ENCODE measurements around the gene SLC25A29. TPM values are rescaled to one million over a fixed set of nuclear protein-coding genes. Genes with fewer than 3 reads are reported as not detected.

SLC25A29 gene
- total and polyA plus RNA-seq, 2 donors from 2014 or later, result 88.5 to 152 TPM

- DNase-seq (no peak), FAIRE-seq (no peak)
These were observed 25.9 kb upstream of the SLC25A29 start for GRCh38 chr14:100332071-100332639.

GRCh38 chr14:100330388-100330931 lies 24.2 kb upstream of the SLC25A29 start:
- TF ChIP-seq CTCF (IDR thresholded peaks at IDR 0.05; ENCODE audit: borderline replicate concordance, extremely low read depth, insufficient read depth), result no peak
- FAIRE-seq, result no peak
- peak in 4 of 5 donors; percentile 34 to 63 (median 51) for DNase-seq
- Histone ChIP-seq H3K9me3 (ENCODE audit: control insufficient read depth in 2 of 3, insufficient read depth in 1 of 3, low read length in 3 of 3) (no peaks in the 10 kb centered on the region), H3K4me1 (ENCODE audit: control insufficient read depth in 2 of 3, insufficient read depth in 2 of 3, low read depth in 1 of 3, low read length in 3 of 3) (peaks cover 0 to 12% (median 3%) of the 10 kb centered on the region in 3 donors), H3K36me3 (ENCODE audit: control insufficient read depth in 2 of 3, insufficient read depth in 3 of 3, low read length in 3 of 3) (no peaks in the 10 kb centered on the region), H3K27ac (ENCODE audit: low read depth in 2 of 2, low read length in 2 of 2) (no peak overlapping the region), H3K9ac (ENCODE audit: low read length in 3 of 3) (no peak overlapping the region), H3K4me3 (ENCODE audit: low read length in 3 of 3) (no peak overlapping the region), H3K27me3 (ENCODE audit: control insufficient read depth, insufficient read depth, low read length) (no peaks in the 10 kb centered on the region)
- intact Hi-C loops (cut with DNase I), result no loop called here

More at GRCh38 chr14:100332071-100332639, 25.9 kb upstream of the SLC25A29 start:
- no peaks in the 10 kb centered on the region for H3K9me3 ChIP-seq (ENCODE audit: control insufficient read depth in 2 of 3, insufficient read depth in 1 of 3, low read length in 3 of 3)
- no peak overlapping the region for H3K4me3 ChIP-seq (ENCODE audit: low read length in 3 of 3)
- intact Hi-C loops (cut with DNase I), result no loop called here
- no peaks in the 10 kb centered on the region for H3K27me3 ChIP-seq (ENCODE audit: control insufficient read depth, insufficient read depth, low read length)
- peaks cover 0 to 5% (median 4%) of the 10 kb centered on the region in 3 donors for H3K36me3 ChIP-seq (ENCODE audit: control insufficient read depth in 2 of 3, insufficient read depth in 3 of 3, low read length in 3 of 3)
- peak overlapping the region in 1 of 2 donors; percentile 20 for H3K27ac ChIP-seq (ENCODE audit: low read depth in 2 of 2, low read length in 2 of 2)
- TF ChIP-seq CTCF (IDR thresholded peaks at IDR 0.05; ENCODE audit: borderline replicate concordance, extremely low read depth, insufficient read depth), result no peak
- H3K9ac ChIP-seq (ENCODE audit: low read length in 3 of 3), result no peak overlapping the region
- peaks cover 0 to 12% (median 3%) of the 10 kb centered on the region in 3 donors for H3K4me1 ChIP-seq (ENCODE audit: control insufficient read depth in 2 of 3, insufficient read depth in 2 of 3, low read depth in 1 of 3, low read length in 3 of 3)

DNA sequence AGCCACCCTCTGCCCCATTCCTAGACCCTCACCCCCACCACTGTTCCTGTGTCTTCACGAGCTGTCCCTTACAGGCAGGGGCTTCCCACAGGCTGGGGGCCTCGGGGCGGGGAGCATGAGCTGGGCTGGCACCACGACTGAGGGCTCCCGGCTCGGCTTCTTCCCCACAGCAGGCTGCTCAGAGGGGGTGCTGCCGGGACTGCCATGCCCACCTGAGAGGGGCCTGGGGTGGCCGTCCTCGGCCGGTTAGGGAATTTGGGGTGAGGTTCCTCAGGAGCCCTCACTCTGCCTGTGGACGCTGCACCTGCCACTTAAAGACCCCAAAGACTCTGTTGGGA lies 23.7 kb upstream of the SLC25A29 start:
- Histone ChIP-seq H3K27ac (ENCODE audit: low read depth in 2 of 2, low read length in 2 of 2) (no peak overlapping the region), H3K4me3 (ENCODE audit: low read length in 3 of 3) (no peak overlapping the region), H3K36me3 (ENCODE audit: control insufficient read depth in 2 of 3, insufficient read depth in 3 of 3, low read length in 3 of 3) (no peaks in the 10 kb centered on the region), H3K27me3 (ENCODE audit: control insufficient read depth, insufficient read depth, low read length) (no peaks in the 10 kb centered on the region), H3K4me1 (ENCODE audit: control insufficient read depth in 2 of 3, insufficient read depth in 2 of 3, low read depth in 1 of 3, low read length in 3 of 3) (peaks cover 0 to 12% (median 3%) of the 10 kb centered on the region in 3 donors), H3K9ac (ENCODE audit: low read length in 3 of 3) (no peak overlapping the region), H3K9me3 (ENCODE audit: control insufficient read depth in 2 of 3, insufficient read depth in 1 of 3, low read length in 3 of 3) (no peaks in the 10 kb centered on the region)
- intact Hi-C loops (cut with DNase I), result no loop called here
- DNase-seq (peak in 1 of 5 donors; percentile 68), FAIRE-seq (no peak)
- no peak for TF ChIP-seq CTCF (IDR thresholded peaks at IDR 0.05; ENCODE audit: borderline replicate concordance, extremely low read depth, insufficient read depth)

Measured in kidney (tissue), 14 donors.